ENCODE data around the gene E2F4. TPM values are rescaled to one million over a fixed set of nuclear protein-coding genes. Genes with fewer than 3 reads are reported as not detected.

E2F4 gene
- total and polyA plus RNA-seq, 2 of the 8 experiments (the other 6 are each of a cell fraction or from before 2014, with no cell fraction given) = 79.9 to 157 TPM

- TF ChIP-seq USF2 (IDR thresholded peaks at IDR 0.05; ENCODE audit: low read length) = peak; percentile 72
- TF ChIP-seq CBX8 (IDR thresholded peaks at IDR 0.05; ENCODE audit: borderline replicate concordance, low read depth, low read length) = no peak
- TF ChIP-seq CTCF (IDR thresholded peaks at IDR 0.05; ENCODE audit: control extremely low read depth in 1 of 3, insufficient read depth in 1 of 3, low read depth in 1 of 3, low read length in 3 of 3) = no peak
- TF ChIP-seq EGR1 (IDR thresholded peaks at IDR 0.05; ENCODE audit: borderline replicate concordance, low read depth, low read length) = no peak
- no peak for TF ChIP-seq CBX5 (IDR thresholded peaks at IDR 0.05; ENCODE audit: low read depth, low read length)
- TF ChIP-seq BACH1 (IDR thresholded peaks at IDR 0.05; ENCODE audit: low read length) = no peak
- peak; percentile 52; the same call in 1 of the 2 replicates for TF ChIP-seq ATF3 (IDR thresholded peaks at IDR 0.05; ENCODE audit: insufficient read depth, low read depth, low read length)
- peak; percentile 30; the same call in 1 of the 2 replicates for TF ChIP-seq TAF1 (IDR thresholded peaks at IDR 0.05; ENCODE audit: low read depth, low read length)
These were observed 53.7 kb downstream of the E2F4 start (continued) for GRCh38 chr16:67245674-67246080.
